ENCODE results near the gene ABHD10. TPM values are rescaled to one million over a fixed set of nuclear protein-coding genes. Genes with fewer than 3 reads are reported as not detected.

The ABHD10 gene
- total RNA-seq, 4 donors from 2014 or later = 6.5 to 15.0 (median 12.2) TPM

DNA sequence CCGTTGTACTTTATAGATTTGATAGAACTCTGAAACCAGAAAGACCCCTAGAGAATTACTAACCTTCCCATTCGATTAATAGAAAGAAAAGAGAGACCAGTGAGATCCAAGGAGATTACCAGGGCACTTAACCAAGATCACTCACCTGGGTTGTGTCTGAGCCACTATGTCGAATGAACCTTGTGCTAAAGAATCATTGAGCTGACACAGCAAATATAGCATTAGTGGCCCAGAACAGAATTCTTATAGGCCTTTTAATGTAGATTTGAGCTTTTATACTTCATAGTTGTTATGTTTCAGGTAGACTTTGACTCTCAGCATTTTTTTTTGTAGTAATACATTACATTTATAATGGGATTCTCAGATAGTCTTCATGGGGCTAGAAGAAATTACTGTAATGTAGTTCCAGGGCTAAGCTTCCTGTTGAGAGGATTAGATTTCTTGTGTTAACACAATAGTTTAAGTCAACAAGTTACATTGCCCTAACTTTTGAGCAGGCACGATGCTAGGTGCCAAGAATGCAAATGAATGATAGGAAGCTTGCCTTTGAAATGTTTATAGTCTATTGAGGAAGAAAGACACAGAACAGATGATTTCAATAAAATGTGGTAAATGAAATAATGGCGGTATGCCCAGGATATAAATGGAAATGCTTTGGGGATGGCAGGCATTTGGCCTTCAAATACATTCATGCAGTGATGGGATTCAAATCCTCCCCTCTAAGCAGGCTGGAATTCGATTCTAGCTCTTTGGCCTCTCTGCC lies 24.4 kb upstream of the ABHD10 start:
- TF ChIP-seq CTCF (IDR thresholded peaks at IDR 0.05) (no peak), POLR2A (IDR thresholded peaks at IDR 0.05; ENCODE audit: low read depth) (no peak), EP300 (IDR thresholded peaks at IDR 0.05) (no peak), POLR2AphosphoS5 (IDR thresholded peaks at IDR 0.05) (no peak)
- Histone ChIP-seq H3K27me3 (no peaks in the 10 kb centered on the region), H3K27ac (replicated peaks in 1 of 4) (no peak overlapping the region), H3K4me3 (no peak overlapping the region), H3K36me3 (peaks cover 7 to 64% (median 36%) of the 10 kb centered on the region in 4 donors), H3K9me3 (no peaks in the 10 kb centered on the region), H3K4me1 (peaks cover 0 to 14% (median 8%) of the 10 kb centered on the region in 4 donors)
- DNase-seq (ENCODE audit: extremely low spot score) = no peak
- intact Hi-C loops (cut with DNase I) = no loop called here
- WGBS = 54% methylated on average over 6 of the region's 6 CpGs

DNA sequence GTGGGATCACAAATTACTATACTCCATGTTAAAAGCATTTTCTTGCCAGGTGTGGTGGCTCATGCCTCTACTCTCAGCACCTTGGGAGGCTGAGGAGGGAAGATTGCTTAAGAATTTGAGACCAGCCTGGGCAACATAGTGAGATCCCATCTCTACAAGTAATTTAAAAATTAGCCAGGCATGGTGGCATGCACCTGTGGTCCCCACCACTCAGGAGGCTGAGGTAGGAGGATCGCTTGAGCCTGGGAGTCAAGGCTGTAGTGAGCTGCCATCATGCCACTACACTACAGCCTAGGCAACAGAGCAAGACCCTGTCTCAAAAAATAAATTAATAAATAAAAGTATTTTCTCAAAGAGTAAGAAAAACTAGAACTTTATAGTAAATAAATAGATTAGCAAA lies 22.9 kb upstream of the ABHD10 start:
- 90% methylated on average over 1 of the region's 1 CpG for WGBS

GRCh38 chr3:111956449-111956848 lies 22.4 kb upstream of the ABHD10 start:
- WGBS = 89% methylated on average over 3 of the region's 3 CpGs
- H3K4me1 ChIP-seq = peaks cover 0 to 14% (median 8%) of the 10 kb centered on the region in 4 donors
- intact Hi-C loops (cut with DNase I) = no loop called here
- no peaks in the 10 kb centered on the region for H3K9me3 ChIP-seq
- H3K4me3 ChIP-seq = no peak overlapping the region
- no peak for DNase-seq (ENCODE audit: extremely low spot score)
- H3K27ac ChIP-seq (replicated peaks in 1 of 4) = no peak overlapping the region
- no peak for TF ChIP-seq POLR2A (IDR thresholded peaks at IDR 0.05; ENCODE audit: low read depth)
- TF ChIP-seq POLR2AphosphoS5 (IDR thresholded peaks at IDR 0.05) = no peak
- TF ChIP-seq CTCF (IDR thresholded peaks at IDR 0.05) = no peak
- no peak for TF ChIP-seq EP300 (IDR thresholded peaks at IDR 0.05)
- peaks cover 9 to 53% (median 29%) of the 10 kb centered on the region in 4 donors for H3K36me3 ChIP-seq
- H3K27me3 ChIP-seq = no peaks in the 10 kb centered on the region

More for the DNA sequence above, 22.9 kb upstream of the ABHD10 start:
- Histone ChIP-seq H3K36me3 (peaks cover 9 to 53% (median 30%) of the 10 kb centered on the region in 4 donors), H3K9me3 (no peaks in the 10 kb centered on the region), H3K4me1 (peaks cover 0 to 14% (median 8%) of the 10 kb centered on the region in 4 donors), H3K27ac (replicated peaks in 1 of 4) (no peak overlapping the region), H3K4me3 (no peak overlapping the region), H3K27me3 (no peaks in the 10 kb centered on the region)
- no peak for DNase-seq (ENCODE audit: extremely low spot score)
- intact Hi-C loops (cut with DNase I) = no loop called here
- TF ChIP-seq CTCF (IDR thresholded peaks at IDR 0.05) (no peak), EP300 (IDR thresholded peaks at IDR 0.05) (no peak), POLR2AphosphoS5 (IDR thresholded peaks at IDR 0.05) (no peak), POLR2A (IDR thresholded peaks at IDR 0.05; ENCODE audit: low read depth) (no peak)

GRCh38 chr3:111956995-111957734 lies 21.7 kb upstream of the ABHD10 start:
- no peak overlapping the region for H3K4me3 ChIP-seq
- intact Hi-C loops (cut with DNase I) = no loop called here
- WGBS = 61% methylated on average over 4 of the region's 4 CpGs
- no peak overlapping the region for H3K27ac ChIP-seq (replicated peaks in 1 of 4)
- TF ChIP-seq CTCF (IDR thresholded peaks at IDR 0.05) (no peak), POLR2AphosphoS5 (IDR thresholded peaks at IDR 0.05) (no peak), EP300 (IDR thresholded peaks at IDR 0.05) (no peak), POLR2A (IDR thresholded peaks at IDR 0.05; ENCODE audit: low read depth) (no peak)
- no peaks in the 10 kb centered on the region for H3K9me3 ChIP-seq
- H3K36me3 ChIP-seq = peaks cover 9 to 56% (median 32%) of the 10 kb centered on the region in 4 donors
- DNase-seq (ENCODE audit: extremely low spot score) = no peak
- H3K4me1 ChIP-seq = peaks cover 0 to 14% (median 8%) of the 10 kb centered on the region in 4 donors
- no peaks in the 10 kb centered on the region for H3K27me3 ChIP-seq
